HEK293T (cell line): Measurements from ENCODE around the gene KCNT1.

Experiments used
- ARNT ChIP-seq: fragments of 450-650 bp; IDR thresholded peaks from 2 replicates; pipeline ENCODE4 v1.6.1; 2017; ENCODE audit warnings: mild to moderate bottlenecking
- CTBP1 ChIP-seq: fragments of 450-650 bp; IDR thresholded peaks from 2 replicates; pipeline ENCODE4 v1.6.1; 2016; ENCODE audit warnings: borderline replicate concordance
- ELF4 ChIP-seq: fragments of 450-650 bp; IDR thresholded peaks from 2 replicates; pipeline ENCODE4 v1.6.1; 2017; ENCODE audit warnings: antibody characterized with exemption
- L3MBTL2 ChIP-seq: fragments of 450-650 bp; conservative IDR thresholded peaks from 2 replicates; pipeline ENCODE4 v1.6.1; 2016; ENCODE audit warnings: mild to moderate bottlenecking
- SUZ12 ChIP-seq: fragments of 450-650 bp; IDR thresholded peaks from 2 replicates; pipeline ENCODE4 v1.6.1; 2016; ENCODE audit warnings: mild to moderate bottlenecking
- TARDBP ChIP-seq: fragments of 450-650 bp; IDR thresholded peaks from 2 replicates; pipeline ENCODE4 v1.6.1; 2016
- ZNF384 ChIP-seq: fragments of 450-650 bp; IDR thresholded peaks from 2 replicates; pipeline ENCODE4 v1.6.1; 2016
- TF ChIP-seq, protein P1 (sequence below): fragments of 450-650 bp; IDR thresholded peaks from 2 replicates; pipeline ENCODE4 v1.6.1; 2016

GRCh38 chr9:135657416-135657815 is 44.6 kb upstream of the KCNT1 start:
- no peak for TF ChIP-seq L3MBTL2
- no peak for TF ChIP-seq TARDBP
- TF ChIP-seq ELF4, result no peak
- no peak for TF ChIP-seq CTBP1
- TF ChIP-seq SUZ12, result no peak
- TF ChIP-seq ARNT, result no peak
- TF ChIP-seq, protein P1, sequence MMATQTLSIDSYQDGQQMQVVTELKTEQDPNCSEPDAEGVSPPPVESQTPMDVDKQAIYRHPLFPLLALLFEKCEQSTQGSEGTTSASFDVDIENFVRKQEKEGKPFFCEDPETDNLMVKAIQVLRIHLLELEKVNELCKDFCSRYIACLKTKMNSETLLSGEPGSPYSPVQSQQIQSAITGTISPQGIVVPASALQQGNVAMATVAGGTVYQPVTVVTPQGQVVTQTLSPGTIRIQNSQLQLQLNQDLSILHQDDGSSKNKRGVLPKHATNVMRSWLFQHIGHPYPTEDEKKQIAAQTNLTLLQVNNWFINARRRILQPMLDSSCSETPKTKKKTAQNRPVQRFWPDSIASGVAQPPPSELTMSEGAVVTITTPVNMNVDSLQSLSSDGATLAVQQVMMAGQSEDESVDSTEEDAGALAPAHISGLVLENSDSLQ, result no peak
- no peak for TF ChIP-seq ZNF384
